Measurements from ENCODE around the gene SMIM43.

The SMIM43 gene

GRCh38 chr4:121724671-121725070, 40.3 kb downstream of the SMIM43 start:
- Histone ChIP-seq H3K4me1 (ENCODE audit: control insufficient read depth in 5 of 5, insufficient read depth in 5 of 5, low read length in 5 of 5) (peaks cover 0 to 6% (median 0%) of the 10 kb centered on the region in 5 donors), H3K9ac (ENCODE audit: low read length in 5 of 5) (no peak overlapping the region), H3K9me3 (ENCODE audit: control insufficient read depth in 5 of 5, low read length in 5 of 5) (no peaks in the 10 kb centered on the region), H3K4me3 (ENCODE audit: low read depth in 1 of 5, low read length in 5 of 5) (no peak overlapping the region), H3K27me3 (ENCODE audit: control insufficient read depth in 5 of 5, insufficient read depth in 4 of 5, low read length in 5 of 5) (no peaks in the 10 kb centered on the region), H3K36me3 (ENCODE audit: control insufficient read depth in 5 of 5, insufficient read depth in 5 of 5, low read length in 5 of 5) (no peaks in the 10 kb centered on the region), H3K27ac (ENCODE audit: low read depth, low read length) (no peak overlapping the region)

GRCh38 chr4:121721700-121722099, 43.3 kb downstream of the SMIM43 start:
- Histone ChIP-seq H3K27ac (ENCODE audit: low read depth, low read length) (no peak overlapping the region), H3K9me3 (ENCODE audit: control insufficient read depth in 5 of 5, low read length in 5 of 5) (no peaks in the 10 kb centered on the region), H3K27me3 (ENCODE audit: control insufficient read depth in 5 of 5, insufficient read depth in 4 of 5, low read length in 5 of 5) (no peaks in the 10 kb centered on the region), H3K4me1 (ENCODE audit: control insufficient read depth in 5 of 5, insufficient read depth in 5 of 5, low read length in 5 of 5) (peaks cover 0 to 11% (median 4%) of the 10 kb centered on the region in 5 donors), H3K9ac (ENCODE audit: low read length in 5 of 5) (no peak overlapping the region), H3K36me3 (ENCODE audit: control insufficient read depth in 5 of 5, insufficient read depth in 5 of 5, low read length in 5 of 5) (no peaks in the 10 kb centered on the region), H3K4me3 (ENCODE audit: low read depth in 1 of 5, low read length in 5 of 5) (no peak overlapping the region)

- Histone ChIP-seq H3K4me1 (ENCODE audit: control insufficient read depth in 5 of 5, insufficient read depth in 5 of 5, low read length in 5 of 5) (peaks cover 0 to 11% (median 4%) of the 10 kb centered on the region in 5 donors), H3K27me3 (ENCODE audit: control insufficient read depth in 5 of 5, insufficient read depth in 4 of 5, low read length in 5 of 5) (no peaks in the 10 kb centered on the region), H3K36me3 (ENCODE audit: control insufficient read depth in 5 of 5, insufficient read depth in 5 of 5, low read length in 5 of 5) (no peaks in the 10 kb centered on the region), H3K9me3 (ENCODE audit: control insufficient read depth in 5 of 5, low read length in 5 of 5) (no peaks in the 10 kb centered on the region), H3K9ac (ENCODE audit: low read length in 5 of 5) (no peak overlapping the region), H3K4me3 (ENCODE audit: low read depth in 1 of 5, low read length in 5 of 5) (no peak overlapping the region), H3K27ac (ENCODE audit: low read depth, low read length) (no peak overlapping the region)
Measured at GRCh38 chr4:121720109-121720508, 44.9 kb downstream of the SMIM43 start.

GRCh38 chr4:121717680-121718237, 47.2 kb downstream of the SMIM43 start:
- H3K9me3 ChIP-seq (ENCODE audit: control insufficient read depth in 5 of 5, low read length in 5 of 5) = no peaks in the 10 kb centered on the region
- peak overlapping the region; percentile 74 for H3K27ac ChIP-seq (ENCODE audit: low read depth, low read length)
- peaks cover 0 to 11% (median 4%) of the 10 kb centered on the region in 5 donors for H3K4me1 ChIP-seq (ENCODE audit: control insufficient read depth in 5 of 5, insufficient read depth in 5 of 5, low read length in 5 of 5)
- H3K9ac ChIP-seq (ENCODE audit: low read length in 5 of 5) = peak overlapping the region in 1 of 5 donors; percentile 10
- no peak overlapping the region for H3K4me3 ChIP-seq (ENCODE audit: low read depth in 1 of 5, low read length in 5 of 5)
- no peaks in the 10 kb centered on the region for H3K27me3 ChIP-seq (ENCODE audit: control insufficient read depth in 5 of 5, insufficient read depth in 4 of 5, low read length in 5 of 5)
- no peaks in the 10 kb centered on the region for H3K36me3 ChIP-seq (ENCODE audit: control insufficient read depth in 5 of 5, insufficient read depth in 5 of 5, low read length in 5 of 5)

- no peaks in the 10 kb centered on the region for H3K9me3 ChIP-seq (ENCODE audit: control insufficient read depth in 5 of 5, low read length in 5 of 5)
- no peak overlapping the region for H3K27ac ChIP-seq (ENCODE audit: low read depth, low read length)
- peaks cover 2 to 13% (median 9%) of the 10 kb centered on the region in 5 donors for H3K4me1 ChIP-seq (ENCODE audit: control insufficient read depth in 5 of 5, insufficient read depth in 5 of 5, low read length in 5 of 5)
- H3K9ac ChIP-seq (ENCODE audit: low read length in 5 of 5) = no peak overlapping the region
- H3K27me3 ChIP-seq (ENCODE audit: control insufficient read depth in 5 of 5, insufficient read depth in 4 of 5, low read length in 5 of 5) = no peaks in the 10 kb centered on the region
- H3K36me3 ChIP-seq (ENCODE audit: control insufficient read depth in 5 of 5, insufficient read depth in 5 of 5, low read length in 5 of 5) = no peaks in the 10 kb centered on the region
- no peak overlapping the region for H3K4me3 ChIP-seq (ENCODE audit: low read depth in 1 of 5, low read length in 5 of 5)
Measured at GRCh38 chr4:121714548-121714947, 50.4 kb downstream of the SMIM43 start.

GRCh38 chr4:121712783-121713182, 52.2 kb downstream of the SMIM43 start:
- peaks cover 2 to 8% (median 6%) of the 10 kb centered on the region in 5 donors for H3K4me1 ChIP-seq (ENCODE audit: control insufficient read depth in 5 of 5, insufficient read depth in 5 of 5, low read length in 5 of 5)
- H3K27ac ChIP-seq (ENCODE audit: low read depth, low read length) = peak overlapping the region; percentile 74
- no peak overlapping the region for H3K9ac ChIP-seq (ENCODE audit: low read length in 5 of 5)
- no peaks in the 10 kb centered on the region for H3K27me3 ChIP-seq (ENCODE audit: control insufficient read depth in 5 of 5, insufficient read depth in 4 of 5, low read length in 5 of 5)
- no peaks in the 10 kb centered on the region for H3K36me3 ChIP-seq (ENCODE audit: control insufficient read depth in 5 of 5, insufficient read depth in 5 of 5, low read length in 5 of 5)
- no peaks in the 10 kb centered on the region for H3K9me3 ChIP-seq (ENCODE audit: control insufficient read depth in 5 of 5, low read length in 5 of 5)
- no peak overlapping the region for H3K4me3 ChIP-seq (ENCODE audit: low read depth in 1 of 5, low read length in 5 of 5)

- H3K9ac ChIP-seq (ENCODE audit: low read length in 5 of 5) = peak overlapping the region in 4 of 5 donors; percentile 42 to 72 (median 61)
- peaks cover 2 to 8% (median 6%) of the 10 kb centered on the region in 5 donors for H3K4me1 ChIP-seq (ENCODE audit: control insufficient read depth in 5 of 5, insufficient read depth in 5 of 5, low read length in 5 of 5)
- H3K4me3 ChIP-seq (ENCODE audit: low read depth in 1 of 5, low read length in 5 of 5) = peak overlapping the region; percentile 12 to 53 (median 51)
- H3K27me3 ChIP-seq (ENCODE audit: control insufficient read depth in 5 of 5, insufficient read depth in 4 of 5, low read length in 5 of 5) = no peaks in the 10 kb centered on the region
- H3K9me3 ChIP-seq (ENCODE audit: control insufficient read depth in 5 of 5, low read length in 5 of 5) = no peaks in the 10 kb centered on the region
- peak overlapping the region; percentile 74 for H3K27ac ChIP-seq (ENCODE audit: low read depth, low read length)
- H3K36me3 ChIP-seq (ENCODE audit: control insufficient read depth in 5 of 5, insufficient read depth in 5 of 5, low read length in 5 of 5) = no peaks in the 10 kb centered on the region
Measured at GRCh38 chr4:121712001-121712651, 52.8 kb downstream of the SMIM43 start.

- H3K9me3 ChIP-seq (ENCODE audit: control insufficient read depth in 5 of 5, low read length in 5 of 5) = no peaks in the 10 kb centered on the region
- peak overlapping the region; percentile 74 for H3K27ac ChIP-seq (ENCODE audit: low read depth, low read length)
- H3K4me1 ChIP-seq (ENCODE audit: control insufficient read depth in 5 of 5, insufficient read depth in 5 of 5, low read length in 5 of 5) = peaks cover 2 to 8% (median 6%) of the 10 kb centered on the region in 5 donors
- no peaks in the 10 kb centered on the region for H3K27me3 ChIP-seq (ENCODE audit: control insufficient read depth in 5 of 5, insufficient read depth in 4 of 5, low read length in 5 of 5)
- H3K4me3 ChIP-seq (ENCODE audit: low read depth in 1 of 5, low read length in 5 of 5) = peak overlapping the region; percentile 12 to 53 (median 51)
- H3K9ac ChIP-seq (ENCODE audit: low read length in 5 of 5) = peak overlapping the region in 4 of 5 donors; percentile 42 to 72 (median 61)
- no peaks in the 10 kb centered on the region for H3K36me3 ChIP-seq (ENCODE audit: control insufficient read depth in 5 of 5, insufficient read depth in 5 of 5, low read length in 5 of 5)
Measured at GRCh38 chr4:121711263-121712000, 53.5 kb downstream of the SMIM43 start.

- no peaks in the 10 kb centered on the region for H3K9me3 ChIP-seq (ENCODE audit: control insufficient read depth in 5 of 5, low read length in 5 of 5)
- no peak overlapping the region for H3K27ac ChIP-seq (ENCODE audit: low read depth, low read length)
- H3K9ac ChIP-seq (ENCODE audit: low read length in 5 of 5) = no peak overlapping the region
- no peaks in the 10 kb centered on the region for H3K36me3 ChIP-seq (ENCODE audit: control insufficient read depth in 5 of 5, insufficient read depth in 5 of 5, low read length in 5 of 5)
- H3K4me3 ChIP-seq (ENCODE audit: low read depth in 1 of 5, low read length in 5 of 5) = no peak overlapping the region
- H3K27me3 ChIP-seq (ENCODE audit: control insufficient read depth in 5 of 5, insufficient read depth in 4 of 5, low read length in 5 of 5) = no peaks in the 10 kb centered on the region
- H3K4me1 ChIP-seq (ENCODE audit: control insufficient read depth in 5 of 5, insufficient read depth in 5 of 5, low read length in 5 of 5) = peaks cover 2 to 8% (median 6%) of the 10 kb centered on the region in 5 donors
Measured at GRCh38 chr4:121709766-121710405, 55.1 kb downstream of the SMIM43 start.
